DMS53 treated with DMSO at 0.1 percent for 48 hours (cell line): ENCODE results near the gene IL17B.

Experiments used
- DNase-seq: peaks from one replicate; lab custom pipeline; 2025; ENCODE audit not compliant: unreplicated experiment; lab: John Stamatoyannopoulos, UW

IL17B gene

DNA sequence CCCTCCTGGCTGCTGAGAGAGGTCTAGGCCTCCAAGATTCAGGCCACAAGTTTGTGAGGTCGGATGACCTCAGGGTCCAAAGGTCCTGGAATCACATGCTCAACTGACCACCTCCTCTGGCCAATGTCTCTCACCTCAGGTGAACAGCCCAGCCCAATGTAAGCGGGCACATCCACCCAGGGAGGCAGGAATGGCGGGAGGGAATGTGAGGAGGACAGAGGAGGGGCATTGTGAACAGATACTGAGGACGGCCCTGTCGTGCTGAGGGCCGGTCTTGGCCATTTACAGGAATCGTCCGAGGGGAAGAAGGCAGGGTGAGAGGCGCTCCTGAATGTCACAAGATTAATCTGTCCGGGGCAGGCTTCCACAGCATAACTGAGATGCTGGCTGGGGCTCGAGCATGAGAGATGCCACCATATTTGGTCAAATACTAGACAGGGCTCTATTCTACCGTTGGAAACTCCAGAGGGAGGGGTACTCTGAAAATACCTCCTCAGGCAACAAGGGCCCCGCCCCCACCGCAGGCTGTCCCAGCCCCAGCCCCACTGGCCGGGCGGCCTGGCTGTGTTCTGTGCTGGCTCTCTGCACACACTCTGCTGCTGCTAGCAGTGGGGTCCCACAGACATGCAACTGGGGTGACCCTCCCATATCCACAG, 1.5 kb upstream of the IL17B start:
- no peak for DNase-seq

DNA sequence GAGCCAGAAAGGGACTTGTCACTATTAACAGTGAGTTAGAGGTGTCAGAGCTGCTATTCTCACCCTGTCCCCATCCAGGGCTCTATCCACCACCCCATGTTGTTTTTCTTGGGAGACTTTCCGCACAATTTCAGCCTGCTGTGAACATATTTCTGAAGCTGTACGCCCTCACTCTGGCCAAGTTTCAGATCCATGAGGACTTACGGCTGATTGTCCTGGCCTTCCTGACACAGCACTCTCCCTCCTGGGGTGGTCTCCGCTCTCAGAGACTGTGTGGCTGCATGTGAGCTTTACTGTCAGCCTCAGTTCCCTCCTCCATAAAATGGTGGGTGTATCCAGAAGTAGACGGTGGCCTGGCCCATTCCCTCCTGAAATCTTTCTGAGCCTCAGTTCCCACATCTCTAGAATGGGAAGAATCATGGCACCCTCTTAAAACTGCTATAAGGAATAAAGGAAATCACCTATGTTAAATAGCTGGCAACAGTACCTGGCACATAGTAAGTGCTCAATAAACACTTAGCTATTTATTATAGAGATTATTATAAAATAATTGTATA, 804 bp upstream of the IL17B start:
- no peak for DNase-seq

DNA sequence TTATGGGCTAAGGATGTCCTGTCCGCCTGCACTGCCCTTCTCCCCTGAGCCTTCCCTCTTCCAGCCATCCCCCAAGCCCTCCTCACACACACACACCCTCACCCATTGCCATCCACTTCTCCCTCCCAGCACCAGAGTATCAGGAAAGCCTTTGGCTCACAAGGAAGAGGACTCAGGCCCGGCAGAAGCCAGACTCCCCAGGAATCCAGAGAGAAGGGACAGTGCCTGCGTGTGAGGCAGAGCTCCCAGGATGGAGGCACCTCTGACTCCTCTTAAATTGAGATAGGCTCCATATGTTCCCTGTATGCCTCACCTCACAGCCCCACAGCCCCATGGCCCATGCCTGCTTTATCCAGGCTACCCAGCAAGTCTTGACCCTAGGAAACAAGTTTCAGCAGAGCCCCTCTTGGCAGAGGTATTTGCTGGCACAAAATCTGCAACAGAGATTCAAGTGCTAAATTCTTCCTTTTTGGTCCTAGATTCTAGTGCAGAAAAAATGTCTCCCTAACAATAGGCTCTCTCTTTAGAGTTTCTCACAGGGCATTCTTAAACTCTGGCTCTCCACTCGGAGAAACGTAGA, 761 bp downstream of the IL17B start:
- no peak for DNase-seq

DNA sequence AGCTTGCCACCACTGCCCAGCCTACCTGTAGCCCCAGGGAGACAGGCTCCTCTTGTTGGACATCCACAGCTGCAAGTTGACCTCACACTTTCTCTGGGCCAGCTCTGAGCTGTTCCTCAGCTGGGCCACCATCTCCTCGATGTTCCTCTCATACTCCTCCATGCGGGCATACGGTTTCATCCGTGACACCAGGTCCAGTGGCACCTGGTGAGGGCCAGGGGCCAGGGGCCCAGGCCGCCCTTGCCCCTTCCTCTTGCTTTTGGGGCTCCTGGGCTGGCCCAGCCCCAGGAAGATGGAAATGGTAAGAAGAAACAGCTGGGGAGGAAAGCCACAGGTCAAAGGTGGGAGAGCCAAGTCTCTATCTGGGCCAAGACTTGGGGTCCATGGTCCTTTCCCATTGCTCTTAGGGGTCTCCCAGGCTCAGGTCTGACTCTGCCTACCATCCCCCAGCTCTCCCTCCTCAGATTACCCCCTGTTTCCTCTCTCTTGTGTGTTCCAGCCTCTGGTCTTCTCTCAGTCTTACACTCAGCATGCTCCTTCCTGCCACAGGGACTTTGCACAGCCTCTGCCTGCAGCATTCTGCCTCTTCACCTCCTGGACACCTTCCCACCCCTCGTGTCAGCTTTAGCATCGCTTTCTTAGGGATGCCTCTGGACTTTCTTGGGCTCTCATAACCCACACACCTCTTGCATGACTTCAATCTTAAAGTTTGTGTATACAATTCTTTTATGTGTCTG, 2.2 kb downstream of the IL17B start:
- DNase-seq = no peak

DNA sequence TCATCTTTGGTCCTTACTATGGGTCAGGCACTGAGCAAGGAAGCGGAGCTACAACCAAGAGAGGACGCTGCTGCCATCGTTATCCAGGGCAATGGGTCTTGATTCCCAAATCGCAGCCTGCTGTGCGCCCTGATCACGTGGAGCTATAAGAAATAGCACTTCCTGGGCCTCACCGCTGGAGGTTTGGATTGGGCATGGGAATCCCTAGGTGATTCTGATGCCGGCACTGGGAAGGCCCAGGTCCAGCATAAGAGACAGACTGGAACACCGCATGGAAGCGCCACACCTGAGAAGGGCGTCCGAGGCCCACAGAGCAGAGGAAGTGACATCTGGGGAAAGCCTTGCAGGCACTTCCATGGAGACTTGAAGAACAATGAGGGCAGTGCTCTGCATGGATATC, 3.0 kb downstream of the IL17B start:
- no peak for DNase-seq

DNA sequence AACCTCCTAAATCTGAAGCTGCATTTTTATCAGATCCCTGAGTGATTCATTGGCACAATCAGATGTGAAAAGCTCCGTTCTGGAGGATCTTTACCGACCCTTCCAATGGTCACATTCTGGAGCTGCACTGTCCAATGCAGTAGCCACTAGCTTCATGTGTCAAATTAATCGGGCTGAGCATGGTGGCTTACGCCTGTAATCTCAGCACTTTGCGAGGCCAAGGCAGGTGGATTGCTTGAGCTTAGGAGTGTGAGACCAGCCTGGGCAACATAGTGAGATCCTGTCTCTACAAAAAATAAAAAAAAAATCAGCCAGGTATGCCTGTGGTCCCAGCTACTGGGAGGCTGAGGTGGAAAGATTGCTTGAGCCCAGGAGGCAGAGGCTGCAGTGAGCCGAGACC, 3.7 kb downstream of the IL17B start:
- no peak for DNase-seq

DNA sequence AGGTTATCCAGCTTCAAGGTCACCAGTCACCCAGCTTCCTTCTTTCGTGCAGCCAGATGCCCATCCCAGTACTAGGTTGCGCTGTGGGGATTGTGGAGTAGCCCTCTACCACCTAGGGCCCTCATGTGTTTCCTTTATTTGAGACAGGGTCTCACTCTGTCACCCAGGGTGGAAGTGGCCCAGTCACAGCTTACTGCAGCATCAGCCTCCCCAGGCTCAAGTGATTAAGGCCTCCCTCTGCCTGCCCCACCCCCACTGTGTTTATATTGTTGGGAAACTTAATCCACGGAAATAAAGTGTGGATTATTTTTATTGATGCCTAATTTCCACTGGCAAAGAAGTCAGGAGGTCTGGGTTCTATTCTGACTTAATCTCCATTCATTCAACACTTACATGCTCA, 4.3 kb downstream of the IL17B start:
- no peak for DNase-seq

DNA sequence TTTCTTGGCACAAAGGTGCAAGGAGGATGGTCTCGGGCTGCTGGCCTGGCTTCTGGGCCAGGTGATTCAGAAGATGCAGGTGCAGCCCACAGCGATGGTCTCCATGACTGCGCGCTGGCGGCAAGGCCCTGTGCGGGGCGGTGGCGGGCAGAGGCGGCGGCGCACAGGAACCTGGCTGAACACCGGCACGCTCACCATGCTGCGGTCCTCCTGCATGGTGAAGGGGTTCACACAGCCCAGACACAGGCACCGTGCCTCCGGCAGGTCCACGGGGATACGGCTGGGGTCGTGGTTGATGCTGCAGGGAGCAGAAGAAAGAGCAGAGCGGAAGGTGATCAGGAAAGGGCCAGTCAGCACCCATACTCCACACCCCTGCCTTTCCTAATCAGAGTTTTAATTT, 4.8 kb downstream of the IL17B start:
- DNase-seq = no peak

DNA sequence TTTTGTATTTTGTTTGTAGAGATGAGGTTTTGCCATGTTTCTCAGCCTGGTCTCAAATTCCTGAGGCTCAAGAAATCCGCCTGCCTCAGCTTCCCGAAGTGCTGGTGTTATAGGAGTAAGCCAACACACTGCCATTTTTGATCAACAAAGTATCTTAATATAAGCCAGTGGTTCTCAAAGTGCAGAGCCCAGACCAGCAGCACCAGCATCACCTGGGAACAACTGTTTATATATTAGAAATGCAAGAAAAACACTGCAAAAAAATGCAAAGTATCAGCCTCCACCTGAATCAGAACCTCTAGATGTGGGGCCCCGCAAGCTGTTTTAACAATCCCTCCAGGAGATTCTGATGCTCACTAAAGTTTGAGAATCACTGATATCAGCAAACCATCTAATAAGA, 6.2 kb downstream of the IL17B start:
- DNase-seq = no peak

DNA sequence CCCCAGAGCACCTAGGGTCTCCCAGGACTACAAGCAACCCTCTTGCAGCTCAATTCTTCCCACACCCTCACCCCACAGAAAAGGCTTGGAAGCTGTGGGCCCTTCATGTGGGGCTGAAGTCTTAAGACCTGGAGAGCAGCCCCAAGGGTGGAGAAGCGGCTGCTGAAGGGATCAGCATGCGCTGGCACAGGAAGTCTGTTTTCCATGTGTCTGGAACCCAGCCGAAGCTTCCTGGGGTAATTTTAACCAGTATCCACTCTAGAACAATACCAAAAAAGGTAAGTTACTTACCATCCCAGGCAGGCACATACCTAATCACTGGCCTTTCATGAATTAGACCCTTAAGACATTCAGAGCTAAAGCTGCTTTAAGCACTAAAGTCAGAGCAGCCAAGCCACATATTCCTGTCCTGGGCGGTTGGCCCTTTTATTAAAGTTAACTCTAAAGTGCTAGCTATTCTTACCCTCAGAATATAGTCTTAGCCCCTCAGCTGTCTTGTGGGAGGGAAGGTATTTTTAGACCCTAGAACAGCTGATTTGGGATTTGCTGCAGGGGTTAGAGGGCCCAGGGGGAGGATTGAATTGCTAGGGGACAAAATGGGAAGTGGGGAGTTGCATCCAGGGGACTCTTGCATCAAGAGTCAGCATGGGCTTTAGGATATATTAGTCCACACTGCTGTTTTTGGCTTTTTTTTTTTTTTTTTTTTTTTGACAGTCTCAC, 6.9 kb downstream of the IL17B start:
- DNase-seq = no peak

DNA sequence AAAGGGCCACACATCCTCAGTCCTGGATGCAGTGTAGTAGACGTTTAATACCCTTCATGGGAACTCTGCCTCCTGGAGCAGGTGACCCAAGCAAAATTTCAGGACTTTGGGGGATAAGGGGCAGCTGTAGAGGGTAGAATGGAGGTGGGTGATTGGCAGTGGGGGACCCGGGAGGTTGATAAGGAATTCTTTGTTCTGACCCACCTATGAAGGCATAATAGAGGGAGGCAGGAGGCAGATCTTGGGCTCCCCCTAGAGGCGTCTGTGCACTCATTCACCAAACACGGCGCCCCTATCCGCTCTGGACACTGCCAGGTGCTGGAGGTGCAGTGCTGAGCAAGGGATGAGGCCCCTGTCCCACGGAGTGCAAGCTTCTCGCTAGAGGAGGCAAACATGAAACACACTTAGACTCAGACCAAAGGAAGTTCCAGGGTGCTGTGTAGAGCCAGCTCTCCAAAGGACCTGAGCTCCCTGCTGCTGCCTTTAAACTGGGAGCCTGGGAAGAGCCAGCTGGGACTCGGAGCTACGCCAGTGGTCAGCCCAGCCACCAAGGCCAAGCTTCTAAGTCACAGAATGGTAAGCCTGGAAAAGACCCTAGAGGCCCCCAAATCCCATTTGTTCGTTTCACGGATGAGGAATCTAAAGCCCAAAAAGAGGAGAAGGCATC, 7.7 kb downstream of the IL17B start:
- DNase-seq = peak; percentile 64

DNA sequence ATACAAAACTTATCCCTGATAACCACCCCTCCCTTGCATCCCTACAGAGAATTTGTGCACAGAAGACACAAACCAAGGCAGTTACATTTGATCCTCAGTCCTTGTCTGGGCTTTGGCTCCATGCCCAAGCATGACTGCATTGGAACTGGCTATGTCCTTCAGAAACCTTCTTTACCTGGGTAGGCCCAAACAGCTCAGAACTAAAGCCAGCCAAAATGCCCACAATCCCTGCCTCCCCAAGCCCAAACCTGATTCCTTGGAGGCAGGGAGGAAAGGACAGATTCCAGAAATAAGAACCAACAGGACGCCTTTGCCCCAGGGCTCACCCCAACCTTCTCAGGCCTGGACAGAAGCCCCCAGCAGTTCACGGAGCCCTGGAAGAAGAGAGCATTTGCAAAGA, 8.2 kb downstream of the IL17B start:
- DNase-seq = no peak

DNA sequence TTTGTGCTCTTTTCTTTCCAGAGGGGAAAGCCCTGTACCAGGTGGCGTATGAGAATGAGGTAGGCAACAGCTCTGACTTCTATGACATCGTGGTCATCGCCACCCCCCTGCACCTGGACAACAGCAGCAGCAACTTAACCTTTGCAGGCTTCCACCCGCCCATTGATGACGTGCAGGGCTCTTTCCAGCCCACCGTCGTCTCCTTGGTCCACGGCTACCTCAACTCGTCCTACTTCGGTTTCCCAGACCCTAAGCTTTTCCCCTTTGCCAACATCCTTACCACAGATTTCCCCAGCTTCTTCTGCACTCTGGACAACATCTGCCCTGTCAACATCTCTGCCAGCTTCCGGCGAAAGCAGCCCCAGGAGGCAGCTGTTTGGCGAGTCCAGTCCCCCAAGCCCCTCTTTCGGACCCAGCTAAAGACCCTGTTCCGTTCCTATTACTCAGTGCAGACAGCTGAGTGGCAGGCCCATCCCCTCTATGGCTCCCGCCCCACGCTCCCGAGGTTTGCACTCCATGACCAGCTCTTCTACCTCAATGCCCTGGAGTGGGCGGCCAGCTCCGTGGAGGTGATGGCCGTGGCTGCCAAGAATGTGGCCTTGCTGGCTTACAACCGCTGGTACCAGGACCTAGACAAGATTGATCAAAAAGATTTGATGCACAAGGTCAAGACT, 11.0 kb downstream of the IL17B start:
- no peak for DNase-seq

DNA sequence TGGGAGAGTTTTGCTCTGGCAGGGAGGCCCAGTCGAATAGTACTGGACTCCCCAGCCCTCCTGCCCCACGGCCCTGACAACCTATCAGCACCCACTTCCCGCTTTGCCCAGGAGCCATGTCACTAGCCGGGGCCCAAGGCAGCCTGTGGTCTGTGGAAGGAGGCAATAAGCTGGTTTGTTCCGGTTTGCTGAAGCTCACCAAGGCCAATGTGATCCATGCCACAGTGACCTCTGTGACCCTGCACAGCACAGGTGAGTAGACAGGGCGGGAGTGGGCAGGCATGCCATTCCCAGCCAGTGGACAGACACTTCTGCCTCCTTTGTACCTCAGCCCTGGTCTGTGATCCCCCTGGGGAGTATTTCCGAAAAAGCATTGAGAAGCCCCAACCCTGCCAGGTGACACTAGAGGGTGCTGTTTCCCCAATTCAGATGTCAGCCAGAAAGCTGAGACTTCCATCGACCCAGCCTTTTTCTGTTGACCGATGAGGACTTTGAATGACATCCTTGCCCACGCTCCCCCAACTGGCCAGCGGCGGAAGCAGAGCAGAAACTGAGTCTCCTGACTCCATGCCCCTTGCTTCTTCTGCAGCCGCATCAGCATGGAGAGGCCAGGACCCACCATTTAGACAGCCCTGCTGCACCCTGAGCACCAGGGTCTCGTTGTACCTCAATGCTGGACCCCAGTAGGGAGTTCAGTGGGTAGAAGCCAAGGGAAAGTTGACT, 11.7 kb downstream of the IL17B start:
- DNase-seq = peak; percentile 81

DNA sequence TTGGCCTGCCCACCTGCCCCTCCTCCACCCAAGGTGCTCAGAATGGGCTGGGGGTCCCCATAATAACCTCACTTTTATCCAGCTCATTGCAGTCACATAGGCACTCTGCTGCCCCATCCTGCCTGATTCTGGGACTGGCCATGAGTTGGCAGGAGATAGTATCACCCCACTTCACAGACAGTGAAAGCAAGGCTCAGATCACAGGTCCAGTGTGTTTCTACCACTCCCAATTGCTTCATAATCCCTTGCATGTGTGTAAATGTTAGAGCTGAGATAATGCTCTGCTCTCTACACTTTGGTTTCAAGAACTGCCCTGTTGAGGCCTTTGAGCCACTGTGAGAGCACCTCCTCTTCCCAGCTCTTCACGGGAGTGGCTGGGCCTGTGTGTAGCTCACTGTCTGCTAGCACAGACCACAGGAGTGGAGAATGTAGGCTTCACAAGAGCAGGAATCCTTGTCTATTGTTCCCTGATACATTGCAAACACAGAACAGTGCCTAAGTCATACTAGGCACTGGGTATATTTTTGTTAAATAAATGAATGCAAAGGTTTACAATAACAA, 12.8 kb downstream of the IL17B start:
- no peak for DNase-seq

DNA sequence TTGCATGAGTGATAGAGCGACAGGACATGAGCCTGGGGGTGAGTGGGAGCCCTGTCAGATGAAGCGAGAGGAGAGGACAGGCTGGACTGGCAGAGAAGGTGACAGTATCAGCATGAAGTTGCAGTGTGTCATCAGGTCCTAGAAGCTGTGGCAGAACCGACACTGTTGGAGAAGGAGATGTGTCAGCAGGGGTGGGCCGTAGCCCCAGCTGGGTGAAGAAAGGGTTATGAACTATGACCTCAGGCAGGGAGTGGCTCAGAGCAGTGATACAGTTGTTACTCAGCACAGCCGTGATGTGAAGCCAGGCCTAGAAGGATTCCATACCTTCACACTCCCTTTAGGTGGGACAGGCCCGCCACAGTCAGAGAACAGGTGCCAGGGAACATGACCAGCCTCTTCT, 13.7 kb downstream of the IL17B start:
- DNase-seq = no peak

DNA sequence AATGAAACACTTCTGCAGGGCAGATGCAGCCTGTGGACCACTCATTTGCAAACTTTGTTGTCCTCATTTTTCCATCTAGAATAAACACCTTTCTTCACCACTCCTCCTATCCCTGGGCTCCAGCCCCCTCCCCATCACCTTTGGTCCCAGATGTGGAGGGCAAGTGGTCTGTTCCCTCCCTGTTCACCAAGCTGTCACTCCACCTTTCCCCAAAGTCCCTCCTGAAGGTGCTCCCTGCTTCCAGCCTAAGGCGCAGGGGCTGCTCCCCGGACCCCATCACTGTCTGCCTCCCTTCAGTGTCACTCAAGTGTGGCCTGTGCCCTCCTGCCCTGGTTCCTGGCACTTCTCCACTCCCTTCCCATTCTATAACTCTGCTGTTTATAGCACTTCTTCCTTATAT, 14.4 kb downstream of the IL17B start:
- no peak for DNase-seq

DNA sequence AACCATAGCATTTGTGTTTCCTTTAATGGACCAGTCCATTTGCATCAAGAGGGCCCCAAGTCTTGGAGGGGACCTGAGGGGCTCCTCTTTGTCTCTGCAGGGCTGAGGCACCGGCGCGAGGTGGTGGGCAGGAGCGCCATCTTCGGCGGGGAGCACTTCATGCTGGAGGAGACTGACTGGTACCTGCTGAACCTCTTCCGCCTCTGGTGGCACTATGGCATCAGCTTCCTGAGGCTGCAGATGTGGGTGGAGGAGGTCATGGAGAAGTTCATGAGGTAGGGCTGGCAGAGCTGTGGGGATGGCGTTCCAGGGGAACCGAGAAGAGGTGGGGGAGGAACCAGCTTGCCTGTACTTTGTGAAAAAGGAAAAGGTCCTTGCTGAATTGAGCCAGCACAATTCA, 15.2 kb downstream of the IL17B start:
- no peak for DNase-seq

DNA sequence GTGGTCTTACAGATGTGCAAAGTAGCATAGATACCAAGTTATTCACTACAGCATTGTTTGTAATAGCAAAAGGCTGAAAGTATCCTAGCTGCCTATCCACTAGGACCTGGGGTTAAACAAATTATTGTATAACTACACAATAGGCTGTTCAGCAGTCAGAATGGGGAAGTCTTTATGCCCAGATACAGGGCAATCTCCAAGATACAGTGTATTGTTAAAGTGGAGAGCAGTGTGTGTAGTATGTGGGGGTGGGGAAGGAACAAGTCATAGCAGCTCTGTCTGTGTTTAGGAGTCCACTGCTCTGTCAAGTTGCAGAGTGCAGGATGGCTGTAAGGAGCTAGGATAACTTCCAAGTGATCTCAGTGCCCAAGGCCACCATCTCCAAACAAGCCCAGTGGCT, 15.7 kb downstream of the IL17B start:
- no peak for DNase-seq

DNA sequence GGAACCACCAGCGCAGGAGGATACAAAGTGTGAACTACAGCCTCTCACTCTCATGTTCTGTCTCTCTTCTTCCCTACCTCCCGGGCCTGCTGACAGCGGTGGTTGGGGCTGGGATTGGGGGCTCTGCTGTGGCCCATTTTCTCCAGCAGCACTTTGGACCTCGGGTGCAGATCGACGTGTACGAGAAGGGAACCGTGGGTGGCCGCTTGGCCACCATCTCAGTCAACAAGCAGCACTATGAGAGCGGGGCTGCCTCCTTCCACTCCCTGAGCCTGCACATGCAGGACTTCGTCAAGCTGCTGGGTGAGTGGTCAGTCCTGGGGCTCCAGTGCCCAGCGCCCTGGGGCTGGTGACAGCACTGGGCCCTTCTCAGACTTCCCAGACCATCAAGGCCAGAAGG, 16.6 kb downstream of the IL17B start:
- no peak for DNase-seq
